Astrocyte (in vitro differentiated cells and primary cell): ENCODE data around the gene SMTNL1. TPM values are rescaled to one million over a fixed set of nuclear protein-coding genes. Genes with fewer than 3 reads are reported as not detected.

Experiments
- DNase-seq: peaks from one replicate; pipeline ENCODE4 v3.0.0-alpha.2; 2010; ENCODE audit warnings: low read depth
- FAIRE-seq: peaks from 2 replicates; lab custom pipeline; 2011; peaks lifted over from hg19 to GRCh38; lab: Jason Lieb, UNC
- H2AFZ ChIP-seq: 2 replicates; pipeline ENCODE4 v1.6.0; 2012; ENCODE audit warnings: low read depth, low read length, inconsistent platforms
- H3K27ac ChIP-seq: 2 replicates; pipeline ENCODE4 v1.5.1; 2011; ENCODE audit warnings: low read depth, low read length, inconsistent platforms
- H3K27me3 ChIP-seq: 2 replicates; pipeline ENCODE4 v1.6.0; 2011; ENCODE audit warnings: low read length, inconsistent platforms; ENCODE audit not compliant: insufficient read depth
- H3K36me3 ChIP-seq: 2 replicates; pipeline ENCODE4 v1.5.1; 2011; ENCODE audit warnings: low read length, inconsistent platforms; ENCODE audit not compliant: insufficient read depth
- H3K4me1 ChIP-seq: 2 replicates; pipeline ENCODE4 v1.5.1; 2011; ENCODE audit warnings: low read length, inconsistent platforms; ENCODE audit not compliant: insufficient read depth
- H3K4me2 ChIP-seq: 2 replicates; pipeline ENCODE4 v1.6.0; 2012; ENCODE audit warnings: low read length, inconsistent platforms
- H3K4me3 ChIP-seq: 2 replicates; pipeline ENCODE4 v1.5.1; 2011; ENCODE audit warnings: low read depth, mild to moderate bottlenecking, low read length, inconsistent platforms; ENCODE audit not compliant: insufficient read depth
- H3K79me2 ChIP-seq: 2 replicates; pipeline ENCODE4 v1.6.0; 2012; ENCODE audit warnings: mild to moderate bottlenecking, low read length, inconsistent platforms; ENCODE audit not compliant: insufficient read depth
- H3K9ac ChIP-seq: 2 replicates; pipeline ENCODE4 v1.6.0; 2012; ENCODE audit warnings: mild to moderate bottlenecking, low read length, inconsistent platforms
- H3K9me3 ChIP-seq: 2 replicates; pipeline ENCODE4 v1.5.1; 2012; ENCODE audit warnings: low read depth, mild to moderate bottlenecking, low read length, inconsistent platforms; ENCODE audit not compliant: insufficient read depth
- H4K20me1 ChIP-seq: 2 replicates; pipeline ENCODE4 v1.6.0; 2012; ENCODE audit warnings: low read length, inconsistent platforms; ENCODE audit not compliant: insufficient read depth
- H3K27ac Mint-ChIP-seq: one replicate; pipeline ENCODE4 v1.8.0; 2021; ENCODE audit warnings: mild to moderate bottlenecking, mixed read lengths; ENCODE audit not compliant: unreplicated experiment
- H3K27me3 Mint-ChIP-seq: one replicate; pipeline ENCODE4 v1.8.0; 2021; ENCODE audit warnings: low read depth, mixed read lengths; ENCODE audit not compliant: unreplicated experiment
- H3K36me3 Mint-ChIP-seq: one replicate; pipeline ENCODE4 v1.8.0; 2021; ENCODE audit warnings: low read depth, mixed read lengths; ENCODE audit not compliant: unreplicated experiment
- H3K4me1 Mint-ChIP-seq: one replicate; pipeline ENCODE4 v1.8.0; 2021; ENCODE audit warnings: low read depth, mixed read lengths; ENCODE audit not compliant: unreplicated experiment
- H3K4me3 Mint-ChIP-seq: one replicate; pipeline ENCODE4 v1.8.0; 2021; ENCODE audit warnings: mild to moderate bottlenecking, moderate library complexity, mixed read lengths; ENCODE audit not compliant: unreplicated experiment
- H3K9me3 Mint-ChIP-seq: one replicate; pipeline ENCODE4 v1.8.0; 2021; ENCODE audit warnings: mild to moderate bottlenecking, mixed read lengths; ENCODE audit not compliant: unreplicated experiment
- CTCF ChIP-seq: IDR thresholded peaks from 2 replicates; pipeline ENCODE4 v1.5.1; 2011; ENCODE audit warnings: low read depth, mild to moderate bottlenecking, inconsistent platforms, low read length, moderate library complexity; ENCODE audit not compliant: insufficient read depth
- EZH2 ChIP-seq: IDR thresholded peaks from 2 replicates; pipeline ENCODE4 v1.6.1; 2012; ENCODE audit warnings: mild to moderate bottlenecking, low read length, inconsistent platforms; ENCODE audit not compliant: insufficient read depth
- total RNA-seq: library from RNA; stranded (reverse); gene quantifications from 2 replicates; pipeline ENCODE4 v1.2.1, GENCODE V29; 2021

The SMTNL1 gene
- total RNA-seq, 1 donor from 2014 or later: not detected

- Mint-ChIP-seq H3K27me3 (peaks cover 9% of the 10 kb centered on the region), H3K4me3 (no peak overlapping the region), H3K4me1 (no peaks in the 10 kb centered on the region), H3K9me3 (no peaks in the 10 kb centered on the region), H3K36me3 (peaks cover 6% of the 10 kb centered on the region), H3K27ac (no peak overlapping the region)
- Histone ChIP-seq H2AFZ (peak overlapping the region; percentile 2), H3K36me3 (no peaks in the 10 kb centered on the region), H4K20me1 (no peaks in the 10 kb centered on the region), H3K4me2 (no peak overlapping the region), H3K9ac (no peak overlapping the region), H3K4me3 (no peak overlapping the region), H3K79me2 (no peaks in the 10 kb centered on the region), H3K27me3 (no peaks in the 10 kb centered on the region), H3K4me1 (peaks cover 3% of the 10 kb centered on the region), H3K9me3 (no peaks in the 10 kb centered on the region), H3K27ac (no peak overlapping the region)
- FAIRE-seq: no peak
- DNase-seq: no peak
- no peak for TF ChIP-seq EZH2
These were observed 32.9 kb upstream of the SMTNL1 start for GRCh38 chr11:57504511-57504910.

- H3K79me2 ChIP-seq: no peaks in the 10 kb centered on the region
- H4K20me1 ChIP-seq: no peaks in the 10 kb centered on the region
- Mint-ChIP-seq H3K9me3 (no peaks in the 10 kb centered on the region), H3K4me3 (no peak overlapping the region), H3K27ac (no peak overlapping the region), H3K27me3 (peaks cover 9% of the 10 kb centered on the region), H3K36me3 (peaks cover 4% of the 10 kb centered on the region), H3K4me1 (no peaks in the 10 kb centered on the region)
- no peak overlapping the region for H2AFZ ChIP-seq
- H3K27ac ChIP-seq: no peak overlapping the region
- H3K4me1 ChIP-seq: no peaks in the 10 kb centered on the region
- H3K9me3 ChIP-seq: no peaks in the 10 kb centered on the region
- no peak for TF ChIP-seq CTCF
- no peak for TF ChIP-seq EZH2
- no peaks in the 10 kb centered on the region for H3K27me3 ChIP-seq
- H3K4me2 ChIP-seq: no peak overlapping the region
- DNase-seq (no peak), FAIRE-seq (no peak)
- no peak overlapping the region for H3K4me3 ChIP-seq
- no peaks in the 10 kb centered on the region for H3K36me3 ChIP-seq
- H3K9ac ChIP-seq: no peak overlapping the region
These were observed 30.9 kb upstream of the SMTNL1 start for GRCh38 chr11:57506522-57506921.

- H2AFZ ChIP-seq: no peak overlapping the region
- no peak overlapping the region for H3K27ac Mint-ChIP-seq
- no peaks in the 10 kb centered on the region for H3K9me3 ChIP-seq
- peaks cover 7% of the 10 kb centered on the region for H4K20me1 ChIP-seq
- H3K27me3 ChIP-seq: no peaks in the 10 kb centered on the region
- TF ChIP-seq EZH2 (no peak), CTCF (no peak)
- DNase-seq: no peak
- H3K36me3 ChIP-seq: no peaks in the 10 kb centered on the region
- H3K79me2 ChIP-seq: no peaks in the 10 kb centered on the region
- H3K4me1 ChIP-seq: no peaks in the 10 kb centered on the region
- no peak overlapping the region for H3K4me3 Mint-ChIP-seq
- peaks cover 9% of the 10 kb centered on the region for H3K27me3 Mint-ChIP-seq
- no peaks in the 10 kb centered on the region for H3K4me1 Mint-ChIP-seq
- H3K27ac ChIP-seq: no peak overlapping the region
- no peak overlapping the region for H3K9ac ChIP-seq
- no peaks in the 10 kb centered on the region for H3K9me3 Mint-ChIP-seq
- H3K4me3 ChIP-seq: no peak overlapping the region
- no peak overlapping the region for H3K4me2 ChIP-seq
- peaks cover 4% of the 10 kb centered on the region for H3K36me3 Mint-ChIP-seq
- FAIRE-seq: no peak
These were observed 28.8 kb upstream of the SMTNL1 start for GRCh38 chr11:57508341-57509170.
